GM12874 (cell line): ENCODE measurements around the gene PALLD.

ENCODE experiments used
- TF ChIP-seq, protein P1 (sequence below): IDR thresholded peaks from 2 replicates; pipeline ENCODE4 v1.5.1; 2011; ENCODE audit warnings: low read depth, mild to moderate bottlenecking, control low read depth, low read length, moderate library complexity; ENCODE audit not compliant: insufficient read depth

Gene PALLD

GRCh38 chr4:168574581-168575295, 77.9 kb downstream of the PALLD start:
- TF ChIP-seq, protein P1, sequence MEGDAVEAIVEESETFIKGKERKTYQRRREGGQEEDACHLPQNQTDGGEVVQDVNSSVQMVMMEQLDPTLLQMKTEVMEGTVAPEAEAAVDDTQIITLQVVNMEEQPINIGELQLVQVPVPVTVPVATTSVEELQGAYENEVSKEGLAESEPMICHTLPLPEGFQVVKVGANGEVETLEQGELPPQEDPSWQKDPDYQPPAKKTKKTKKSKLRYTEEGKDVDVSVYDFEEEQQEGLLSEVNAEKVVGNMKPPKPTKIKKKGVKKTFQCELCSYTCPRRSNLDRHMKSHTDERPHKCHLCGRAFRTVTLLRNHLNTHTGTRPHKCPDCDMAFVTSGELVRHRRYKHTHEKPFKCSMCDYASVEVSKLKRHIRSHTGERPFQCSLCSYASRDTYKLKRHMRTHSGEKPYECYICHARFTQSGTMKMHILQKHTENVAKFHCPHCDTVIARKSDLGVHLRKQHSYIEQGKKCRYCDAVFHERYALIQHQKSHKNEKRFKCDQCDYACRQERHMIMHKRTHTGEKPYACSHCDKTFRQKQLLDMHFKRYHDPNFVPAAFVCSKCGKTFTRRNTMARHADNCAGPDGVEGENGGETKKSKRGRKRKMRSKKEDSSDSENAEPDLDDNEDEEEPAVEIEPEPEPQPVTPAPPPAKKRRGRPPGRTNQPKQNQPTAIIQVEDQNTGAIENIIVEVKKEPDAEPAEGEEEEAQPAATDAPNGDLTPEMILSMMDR, result no peak

DNA sequence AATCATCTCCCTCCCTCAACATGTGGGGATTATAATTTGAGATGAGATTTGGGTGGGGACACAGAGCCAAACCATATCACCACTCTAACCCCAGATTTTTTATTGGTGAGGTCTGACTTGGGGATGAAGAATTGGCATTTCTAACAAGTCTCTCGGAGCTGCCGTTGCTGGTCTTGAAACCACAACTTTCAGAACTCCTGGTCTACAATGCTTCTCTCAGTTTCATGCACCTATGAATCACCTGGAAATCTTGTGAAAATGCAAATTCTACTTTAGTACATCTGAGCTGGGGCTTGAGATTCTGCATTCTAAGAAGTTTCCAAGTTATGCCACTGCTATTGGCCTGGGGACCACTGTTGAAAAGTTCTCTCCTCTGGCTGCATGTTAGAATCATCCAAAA, 78.6 kb downstream of the PALLD start:
- TF ChIP-seq, protein P1, result no peak

GRCh38 chr4:168577624-168578023, 80.8 kb downstream of the PALLD start:
- TF ChIP-seq, protein P1, result no peak

GRCh38 chr4:168580228-168580627, 83.4 kb downstream of the PALLD start:
- TF ChIP-seq, protein P1, result no peak

DNA sequence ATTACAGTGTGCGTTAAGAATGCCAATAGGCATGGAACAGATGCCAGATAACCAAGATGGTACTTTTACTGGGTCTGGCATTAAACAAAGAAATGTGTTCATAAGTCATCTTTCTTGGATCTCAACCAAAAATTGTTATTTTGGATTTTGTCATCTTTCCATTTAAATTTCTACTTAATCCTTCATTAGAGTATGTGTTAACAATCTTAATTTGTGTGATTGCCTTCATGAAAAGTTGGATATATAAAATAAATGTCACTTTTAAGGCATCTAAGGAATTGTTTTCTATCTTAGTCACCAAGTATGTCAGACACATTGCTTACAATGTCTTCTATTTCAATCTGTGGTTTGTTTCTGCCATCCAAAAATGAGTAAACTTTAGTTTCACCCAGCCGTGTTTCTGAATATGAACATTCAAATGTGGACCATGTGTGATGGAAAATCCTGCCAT, 87.5 kb downstream of the PALLD start:
- TF ChIP-seq, protein P1, result no peak

- TF ChIP-seq, protein P1, result peak; percentile 70
Measured at GRCh38 chr4:168585168-168586091, 88.6 kb downstream of the PALLD start.

DNA sequence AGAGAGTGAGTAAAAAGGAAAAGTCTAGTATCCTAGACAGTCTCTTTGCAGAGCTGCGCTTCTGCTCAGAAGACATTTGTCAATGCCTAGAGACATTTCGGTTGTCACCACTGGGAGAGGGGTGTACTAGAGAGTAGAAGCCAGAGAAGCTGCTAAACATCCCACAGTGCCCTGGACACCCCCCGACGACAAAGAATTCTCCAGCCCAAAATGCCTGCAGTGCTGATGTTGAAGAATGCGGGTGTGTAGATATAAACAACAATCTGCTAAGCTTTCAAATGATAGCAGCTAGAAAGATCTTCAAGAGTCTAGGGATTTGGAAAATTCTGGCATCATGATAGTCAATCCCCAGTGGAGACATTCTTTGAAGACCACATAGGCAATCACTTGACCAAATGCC, 90.1 kb downstream of the PALLD start:
- TF ChIP-seq, protein P1, result no peak
